Measurements from ENCODE around the gene GOLGA1.

- TF ChIP-seq CTCF (conservative IDR thresholded peaks at IDR 0.05; ENCODE audit: low read length) = no peak
- TF ChIP-seq EZH2phosphoT487 (IDR thresholded peaks at IDR 0.05; ENCODE audit: borderline replicate concordance, low read depth, low read length) = no peak
Measured at GRCh38 chr9:124947727-124948391, 7.0 kb upstream of the GOLGA1 start.
